GF-D8 (cell line): Measurements from ENCODE around the gene GARIN3.
"Not testable (repeated sequence)": the region's sequence is repeated elsewhere in the genome, so short reads cannot be mapped to it uniquely, and the experiment has no call there.

Experiments
- DNase-seq: peaks from one replicate; lab custom pipeline; 2025; lab: John Stamatoyannopoulos, UW

GARIN3 gene

GRCh38 chr5:157185122-157185521, 19.1 kb upstream of the GARIN3 start:
- not testable (repeated sequence) for DNase-seq

GRCh38 chr5:157184117-157184670, 18.1 kb upstream of the GARIN3 start:
- no peak for DNase-seq

GRCh38 chr5:157182143-157182757, 16.2 kb upstream of the GARIN3 start:
- no peak for DNase-seq

GRCh38 chr5:157180374-157181264, 14.6 kb upstream of the GARIN3 start, which contains the start of gene ITK:
Gene ITK, plus strand, starts transcription at chr5:157180840. Its CDS starts 138 bp downstream, at chr5:157180978.
- DNase-seq: no peak

GRCh38 chr5:157178966-157179365, 12.9 kb upstream of the GARIN3 start:
- DNase-seq: no peak

- no peak for DNase-seq
Observed at GRCh38 chr5:157177953-157178352, 11.9 kb upstream of the GARIN3 start.

- DNase-seq: no peak
Observed at GRCh38 chr5:157175071-157175612, 9.1 kb upstream of the GARIN3 start.

GRCh38 chr5:157172403-157172802, 6.3 kb upstream of the GARIN3 start:
- no peak for DNase-seq

GRCh38 chr5:157168286-157168685, 2.2 kb upstream of the GARIN3 start:
- DNase-seq: no peak

- no peak for DNase-seq
Observed at GRCh38 chr5:157167214-157167621, 1.2 kb upstream of the GARIN3 start.

GRCh38 chr5:157165668-157166067, 396 bp downstream of the GARIN3 start:
- no peak for DNase-seq

- no peak for DNase-seq
Observed at GRCh38 chr5:157165261-157165660, 803 bp downstream of the GARIN3 start.

GRCh38 chr5:157164521-157164920, 1.5 kb downstream of the GARIN3 start:
- DNase-seq: no peak

GRCh38 chr5:157162919-157163510, 3.0 kb downstream of the GARIN3 start:
- no peak for DNase-seq

GRCh38 chr5:157161996-157162395, 4.1 kb downstream of the GARIN3 start:
- no peak for DNase-seq

- DNase-seq: no peak
Observed at GRCh38 chr5:157160001-157160400, 6.1 kb downstream of the GARIN3 start.

- no peak for DNase-seq
Observed at GRCh38 chr5:157159209-157159751, 6.8 kb downstream of the GARIN3 start.

GRCh38 chr5:157157293-157157891, 8.7 kb downstream of the GARIN3 start:
- DNase-seq: no peak

GRCh38 chr5:157155297-157155696, 10.8 kb downstream of the GARIN3 start:
- no peak for DNase-seq

GRCh38 chr5:157150995-157151394, 15.1 kb downstream of the GARIN3 start:
- DNase-seq: no peak
